ENCODE data around the gene RPA1.

RPA1 gene

GRCh38 chr17:1872976-1873375 is 43.2 kb downstream of the RPA1 start:
- Histone ChIP-seq H3K27me3 (ENCODE audit: control insufficient read depth, insufficient read depth, low read length, poor library complexity, severe bottlenecking) (no peaks in the 10 kb centered on the region), H3K36me3 (ENCODE audit: control insufficient read depth, insufficient read depth, low read length) (peaks cover 26% of the 10 kb centered on the region), H3K4me3 (ENCODE audit: insufficient read depth, low read depth, low read length) (no peak overlapping the region), H3K27ac (ENCODE audit: insufficient read depth, low read depth, low read length, poor library complexity, severe bottlenecking) (no peak overlapping the region), H3K4me1 (ENCODE audit: control insufficient read depth, insufficient read depth, low read length) (no peaks in the 10 kb centered on the region), H3K9me3 (ENCODE audit: control insufficient read depth, low read length) (no peaks in the 10 kb centered on the region)
- 95% methylated on average over 4 of the region's 4 CpGs for WGBS, 2 experiments

- Histone ChIP-seq H3K4me3 (ENCODE audit: insufficient read depth, low read depth, low read length) (no peak overlapping the region), H3K36me3 (ENCODE audit: control insufficient read depth, insufficient read depth, low read length) (peaks cover 26% of the 10 kb centered on the region), H3K27me3 (ENCODE audit: control insufficient read depth, insufficient read depth, low read length, poor library complexity, severe bottlenecking) (no peaks in the 10 kb centered on the region), H3K4me1 (ENCODE audit: control insufficient read depth, insufficient read depth, low read length) (no peaks in the 10 kb centered on the region), H3K27ac (ENCODE audit: insufficient read depth, low read depth, low read length, poor library complexity, severe bottlenecking) (no peak overlapping the region), H3K9me3 (ENCODE audit: control insufficient read depth, low read length) (no peaks in the 10 kb centered on the region)
- WGBS, 2 experiments, result 95 to 96% methylated on average over 8 of the region's 9 CpGs
These were observed 43.6 kb downstream of the RPA1 start for GRCh38 chr17:1873418-1873817.

- WGBS, 2 experiments, result 97 to 100% methylated on average over 4 of the region's 4 CpGs
- H3K36me3 ChIP-seq (ENCODE audit: control insufficient read depth, insufficient read depth, low read length), result peaks cover 21% of the 10 kb centered on the region
These were observed 45.8 kb downstream of the RPA1 start for GRCh38 chr17:1875597-1875996.

GRCh38 chr17:1878419-1879121 is 48.8 kb downstream of the RPA1 start:
- H3K4me1 ChIP-seq (ENCODE audit: control insufficient read depth, insufficient read depth, low read length), result no peaks in the 10 kb centered on the region
- H3K36me3 ChIP-seq (ENCODE audit: control insufficient read depth, insufficient read depth, low read length), result peaks cover 18% of the 10 kb centered on the region
- no peaks in the 10 kb centered on the region for H3K27me3 ChIP-seq (ENCODE audit: control insufficient read depth, insufficient read depth, low read length, poor library complexity, severe bottlenecking)
- no peak overlapping the region for H3K4me3 ChIP-seq (ENCODE audit: insufficient read depth, low read depth, low read length)
- no peaks in the 10 kb centered on the region for H3K9me3 ChIP-seq (ENCODE audit: control insufficient read depth, low read length)
- H3K27ac ChIP-seq (ENCODE audit: insufficient read depth, low read depth, low read length, poor library complexity, severe bottlenecking), result no peak overlapping the region
- 96% methylated on average over 17 of the region's 17 CpGs for WGBS, 2 experiments

More at GRCh38 chr17:1875597-1875996, 45.8 kb downstream of the RPA1 start:
- Histone ChIP-seq H3K4me3 (ENCODE audit: insufficient read depth, low read depth, low read length) (no peak overlapping the region), H3K27me3 (ENCODE audit: control insufficient read depth, insufficient read depth, low read length, poor library complexity, severe bottlenecking) (no peaks in the 10 kb centered on the region), H3K9me3 (ENCODE audit: control insufficient read depth, low read length) (no peaks in the 10 kb centered on the region), H3K4me1 (ENCODE audit: control insufficient read depth, insufficient read depth, low read length) (no peaks in the 10 kb centered on the region), H3K27ac (ENCODE audit: insufficient read depth, low read depth, low read length, poor library complexity, severe bottlenecking) (no peak overlapping the region)

GRCh38 chr17:1880851-1881630 is 51.2 kb downstream of the RPA1 start:
- Histone ChIP-seq H3K4me1 (ENCODE audit: control insufficient read depth, insufficient read depth, low read length) (no peaks in the 10 kb centered on the region), H3K9me3 (ENCODE audit: control insufficient read depth, low read length) (no peaks in the 10 kb centered on the region), H3K4me3 (ENCODE audit: insufficient read depth, low read depth, low read length) (no peak overlapping the region), H3K27me3 (ENCODE audit: control insufficient read depth, insufficient read depth, low read length, poor library complexity, severe bottlenecking) (no peaks in the 10 kb centered on the region), H3K27ac (ENCODE audit: insufficient read depth, low read depth, low read length, poor library complexity, severe bottlenecking) (peak overlapping the region; percentile 75), H3K36me3 (ENCODE audit: control insufficient read depth, insufficient read depth, low read length) (peaks cover 42% of the 10 kb centered on the region)
- WGBS, 2 experiments, result 80 to 85% methylated on average over 11 to 12 of the region's 12 CpGs

- Histone ChIP-seq H3K4me3 (ENCODE audit: insufficient read depth, low read depth, low read length) (no peak overlapping the region), H3K27ac (ENCODE audit: insufficient read depth, low read depth, low read length, poor library complexity, severe bottlenecking) (no peak overlapping the region), H3K9me3 (ENCODE audit: control insufficient read depth, low read length) (no peaks in the 10 kb centered on the region), H3K27me3 (ENCODE audit: control insufficient read depth, insufficient read depth, low read length, poor library complexity, severe bottlenecking) (no peaks in the 10 kb centered on the region), H3K4me1 (ENCODE audit: control insufficient read depth, insufficient read depth, low read length) (no peaks in the 10 kb centered on the region), H3K36me3 (ENCODE audit: control insufficient read depth, insufficient read depth, low read length) (peaks cover 39% of the 10 kb centered on the region)
- 78 to 81% methylated on average over 10 of the region's 10 CpGs for WGBS, 2 experiments
These were observed 53.0 kb downstream of the RPA1 start for GRCh38 chr17:1882836-1883235.

GRCh38 chr17:1883536-1883935 is 53.7 kb downstream of the RPA1 start:
- H3K4me3 ChIP-seq (ENCODE audit: insufficient read depth, low read depth, low read length), result no peak overlapping the region
- H3K4me1 ChIP-seq (ENCODE audit: control insufficient read depth, insufficient read depth, low read length), result no peaks in the 10 kb centered on the region
- no peak overlapping the region for H3K27ac ChIP-seq (ENCODE audit: insufficient read depth, low read depth, low read length, poor library complexity, severe bottlenecking)
- H3K36me3 ChIP-seq (ENCODE audit: control insufficient read depth, insufficient read depth, low read length), result peaks cover 45% of the 10 kb centered on the region
- no peaks in the 10 kb centered on the region for H3K27me3 ChIP-seq (ENCODE audit: control insufficient read depth, insufficient read depth, low read length, poor library complexity, severe bottlenecking)
- 97 to 99% methylated on average over 16 of the region's 16 CpGs for WGBS, 2 experiments
- no peaks in the 10 kb centered on the region for H3K9me3 ChIP-seq (ENCODE audit: control insufficient read depth, low read length)

- Histone ChIP-seq H3K4me3 (ENCODE audit: insufficient read depth, low read depth, low read length) (no peak overlapping the region), H3K4me1 (ENCODE audit: control insufficient read depth, insufficient read depth, low read length) (no peaks in the 10 kb centered on the region), H3K27ac (ENCODE audit: insufficient read depth, low read depth, low read length, poor library complexity, severe bottlenecking) (no peak overlapping the region), H3K27me3 (ENCODE audit: control insufficient read depth, insufficient read depth, low read length, poor library complexity, severe bottlenecking) (no peaks in the 10 kb centered on the region), H3K36me3 (ENCODE audit: control insufficient read depth, insufficient read depth, low read length) (peaks cover 56% of the 10 kb centered on the region), H3K9me3 (ENCODE audit: control insufficient read depth, low read length) (no peaks in the 10 kb centered on the region)
- 95 to 96% methylated on average over 14 of the region's 14 CpGs for WGBS, 2 experiments
These were observed 58.9 kb downstream of the RPA1 start for GRCh38 chr17:1888741-1889140.

- 89 to 92% methylated on average over 15 of the region's 15 CpGs for WGBS, 2 experiments
- Histone ChIP-seq H3K4me1 (ENCODE audit: control insufficient read depth, insufficient read depth, low read length) (no peaks in the 10 kb centered on the region), H3K9me3 (ENCODE audit: control insufficient read depth, low read length) (no peaks in the 10 kb centered on the region), H3K4me3 (ENCODE audit: insufficient read depth, low read depth, low read length) (no peak overlapping the region), H3K27me3 (ENCODE audit: control insufficient read depth, insufficient read depth, low read length, poor library complexity, severe bottlenecking) (no peaks in the 10 kb centered on the region), H3K27ac (ENCODE audit: insufficient read depth, low read depth, low read length, poor library complexity, severe bottlenecking) (no peak overlapping the region), H3K36me3 (ENCODE audit: control insufficient read depth, insufficient read depth, low read length) (peaks cover 40% of the 10 kb centered on the region)
These were observed 61.1 kb downstream of the RPA1 start for GRCh38 chr17:1890758-1891450.

- H3K27ac ChIP-seq (ENCODE audit: insufficient read depth, low read depth, low read length, poor library complexity, severe bottlenecking), result no peak overlapping the region
- 98 to 99% methylated on average over 5 to 7 of the region's 7 CpGs for WGBS, 2 experiments
- peaks cover 26% of the 10 kb centered on the region for H3K36me3 ChIP-seq (ENCODE audit: control insufficient read depth, insufficient read depth, low read length)
- no peaks in the 10 kb centered on the region for H3K9me3 ChIP-seq (ENCODE audit: control insufficient read depth, low read length)
- no peak overlapping the region for H3K4me3 ChIP-seq (ENCODE audit: insufficient read depth, low read depth, low read length)
- no peaks in the 10 kb centered on the region for H3K4me1 ChIP-seq (ENCODE audit: control insufficient read depth, insufficient read depth, low read length)
- no peaks in the 10 kb centered on the region for H3K27me3 ChIP-seq (ENCODE audit: control insufficient read depth, insufficient read depth, low read length, poor library complexity, severe bottlenecking)
These were observed 65.0 kb downstream of the RPA1 start for GRCh38 chr17:1894753-1895339.

Data from ectodermal cell (in vitro differentiated cells).